Spleen (tissue), 7 donors: ENCODE data around the gene PITPNC1.

ENCODE experiments used
- POLR2A ChIP-seq, 3 donors: fragments of 450-650 bp; IDR thresholded peaks; one replicate each; pipeline ENCODE4 v1.5.1; 2017; ENCODE audit warnings: antibody characterized with exemption in 3 of 3, mild to moderate bottlenecking in 1 of 3
- POLR2AphosphoS5 ChIP-seq, 3 donors: sonication (generic); formaldehyde crosslinking; IDR thresholded peaks; one replicate each; pipeline ENCODE4 v1.5.1; 2017; ENCODE audit warnings: antibody characterized with exemption in 3 of 3
- TF ChIP-seq, protein P1 (sequence below), 11 experiments: fragments of 200-600 bp in 7 of 11; fragments of 450-650 bp in 4 of 11; sonication (generic) in 4 of 11; IDR thresholded peaks in 8 of 11; conservative IDR thresholded peaks in 3 of 11; 1 replicate in 7 of 11; 2 replicates in 4 of 11; pipeline versions ENCODE4 v1.4.0 to v1.8.0; 2016 to 2021; ENCODE audit warnings: antibody characterized with exemption in 11 of 11, inconsistent platforms in 4 of 11, mild to moderate bottlenecking in 1 of 11
- donor health status: DM: no; HTN: no; CAD: no; lungs with moderate emphysema.
- donor health status: DM: no; HTN: no; CAD: no.
- donor health status: DM: no; HTN: no; CAD: no.

DNA sequence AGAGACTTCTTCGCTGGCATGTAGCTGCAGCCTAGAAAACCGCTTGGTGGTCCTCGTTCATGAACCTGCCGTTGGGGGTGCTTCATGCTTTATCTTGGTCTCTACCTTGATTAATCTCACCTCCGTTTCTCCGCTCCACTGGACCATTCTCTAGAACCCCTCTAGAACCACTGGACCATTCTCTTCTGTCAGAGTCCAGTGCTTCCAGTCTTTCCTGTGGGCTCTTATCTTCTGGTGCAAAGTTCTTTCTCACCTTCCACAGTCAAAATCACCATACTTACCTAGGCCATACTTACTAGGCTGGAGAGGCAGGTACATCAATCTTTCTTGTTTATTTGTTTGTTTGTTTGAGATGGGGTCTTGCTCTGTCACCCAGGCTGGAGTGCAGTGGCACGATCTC lies 71.4 kb downstream of the PITPNC1 start:
- no peak for TF ChIP-seq POLR2A (IDR thresholded peaks at IDR 0.05)
- TF ChIP-seq, protein P1, sequence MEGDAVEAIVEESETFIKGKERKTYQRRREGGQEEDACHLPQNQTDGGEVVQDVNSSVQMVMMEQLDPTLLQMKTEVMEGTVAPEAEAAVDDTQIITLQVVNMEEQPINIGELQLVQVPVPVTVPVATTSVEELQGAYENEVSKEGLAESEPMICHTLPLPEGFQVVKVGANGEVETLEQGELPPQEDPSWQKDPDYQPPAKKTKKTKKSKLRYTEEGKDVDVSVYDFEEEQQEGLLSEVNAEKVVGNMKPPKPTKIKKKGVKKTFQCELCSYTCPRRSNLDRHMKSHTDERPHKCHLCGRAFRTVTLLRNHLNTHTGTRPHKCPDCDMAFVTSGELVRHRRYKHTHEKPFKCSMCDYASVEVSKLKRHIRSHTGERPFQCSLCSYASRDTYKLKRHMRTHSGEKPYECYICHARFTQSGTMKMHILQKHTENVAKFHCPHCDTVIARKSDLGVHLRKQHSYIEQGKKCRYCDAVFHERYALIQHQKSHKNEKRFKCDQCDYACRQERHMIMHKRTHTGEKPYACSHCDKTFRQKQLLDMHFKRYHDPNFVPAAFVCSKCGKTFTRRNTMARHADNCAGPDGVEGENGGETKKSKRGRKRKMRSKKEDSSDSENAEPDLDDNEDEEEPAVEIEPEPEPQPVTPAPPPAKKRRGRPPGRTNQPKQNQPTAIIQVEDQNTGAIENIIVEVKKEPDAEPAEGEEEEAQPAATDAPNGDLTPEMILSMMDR (IDR thresholded peaks at IDR 0.05 in 8 of 11, conservative IDR thresholded peaks at IDR 0.05 in 3 of 11): no peak
- TF ChIP-seq POLR2AphosphoS5 (IDR thresholded peaks at IDR 0.05): no peak
